Thymus (tissue), 11 donors: ENCODE measurements around the gene COX20. TPM values are rescaled to one million over a fixed set of nuclear protein-coding genes. Genes with fewer than 3 reads are reported as not detected.

ENCODE experiments used
- DNase-seq, 9 donors: peaks; one replicate each; pipeline ENCODE4 v3.0.0-alpha.2; 2013; ENCODE audit warnings: low spot score in 9 of 9, low read depth in 6 of 9, missing footprints in 1 of 9
- H3K27ac ChIP-seq, 2 donors: one replicate each; pipeline ENCODE4 v1.5.1; 2013; ENCODE audit warnings: control low read depth in 1 of 2, low read depth in 1 of 2, low read length in 1 of 2, mild to moderate bottlenecking in 1 of 2, moderate library complexity in 1 of 2
- H3K27me3 ChIP-seq, 2 donors: one replicate each; pipeline ENCODE4 v1.5.1; 2013; ENCODE audit warnings: low read length in 1 of 2; ENCODE audit not compliant: control insufficient read depth in 2 of 2, insufficient read depth in 1 of 2
- H3K36me3 ChIP-seq, 2 donors: one replicate each; pipeline ENCODE4 v1.5.1; 2013; ENCODE audit warnings: low read length in 1 of 2, mild to moderate bottlenecking in 1 of 2, moderate library complexity in 1 of 2; ENCODE audit not compliant: control insufficient read depth in 2 of 2, insufficient read depth in 2 of 2
- H3K4me1 ChIP-seq, 2 donors: one replicate each; pipeline ENCODE4 v1.5.1; 2013; ENCODE audit warnings: low read length in 2 of 2; ENCODE audit not compliant: control insufficient read depth in 2 of 2, insufficient read depth in 2 of 2
- H3K4me3 ChIP-seq, 2 donors: one replicate each; pipeline ENCODE4 v1.5.1; 2013; ENCODE audit warnings: low read length in 2 of 2, control low read depth in 1 of 2, mild to moderate bottlenecking in 1 of 2
- H3K9me3 ChIP-seq, 2 donors: one replicate each; pipeline ENCODE4 v1.5.1; 2013; ENCODE audit warnings: low read length in 1 of 2, mild to moderate bottlenecking in 1 of 2; ENCODE audit not compliant: control insufficient read depth in 2 of 2, insufficient read depth in 1 of 2
- WGBS: extraction: QIAGEN DNeasy Blood & Tissue Kit; methylation state at CpG from one replicate; pipeline ENCODE4 v1.1.7; 2013; 5-methylcytosine and 5-hydroxymethylcytosine counted together
- polyA plus RNA-seq: library from polyadenylated mRNA; stranded (reverse); fragments of 200-250 nt; gene quantifications from one replicate; pipeline ENCODE4 v1.2.3, GENCODE V29; 2013
- total RNA-seq: library from RNA; stranded (reverse); fragments of 120-200 nt; gene quantifications from one replicate; pipeline ENCODE4 v1.2.4, GENCODE V29; 2013
- donor health status: healthy.

COX20 gene
- total and polyA plus RNA-seq, 2 donors, result 26.9 to 60.8 TPM

DNA sequence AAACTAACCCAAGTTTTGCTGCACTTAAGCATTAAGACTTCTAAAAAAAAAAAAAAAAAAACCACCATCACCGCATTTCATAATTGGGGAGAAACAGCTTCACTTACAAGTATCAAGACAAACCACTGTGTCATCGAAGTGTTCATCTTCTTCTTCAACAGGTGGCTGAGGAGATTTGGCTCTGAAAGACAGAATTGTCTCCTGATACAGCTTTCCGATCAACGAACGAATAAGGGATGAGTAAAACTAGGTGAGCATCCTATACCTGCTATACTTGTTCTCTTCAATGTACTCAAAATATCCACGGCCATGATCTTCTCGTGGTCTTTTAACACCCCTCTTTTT lies 26.9 kb downstream of the COX20 start:
- peaks cover 14 to 28% of the 10 kb centered on the region in 2 donors for H3K4me1 ChIP-seq
- DNase-seq, result peak in 2 of 9 donors; percentile 9 to 54

DNA sequence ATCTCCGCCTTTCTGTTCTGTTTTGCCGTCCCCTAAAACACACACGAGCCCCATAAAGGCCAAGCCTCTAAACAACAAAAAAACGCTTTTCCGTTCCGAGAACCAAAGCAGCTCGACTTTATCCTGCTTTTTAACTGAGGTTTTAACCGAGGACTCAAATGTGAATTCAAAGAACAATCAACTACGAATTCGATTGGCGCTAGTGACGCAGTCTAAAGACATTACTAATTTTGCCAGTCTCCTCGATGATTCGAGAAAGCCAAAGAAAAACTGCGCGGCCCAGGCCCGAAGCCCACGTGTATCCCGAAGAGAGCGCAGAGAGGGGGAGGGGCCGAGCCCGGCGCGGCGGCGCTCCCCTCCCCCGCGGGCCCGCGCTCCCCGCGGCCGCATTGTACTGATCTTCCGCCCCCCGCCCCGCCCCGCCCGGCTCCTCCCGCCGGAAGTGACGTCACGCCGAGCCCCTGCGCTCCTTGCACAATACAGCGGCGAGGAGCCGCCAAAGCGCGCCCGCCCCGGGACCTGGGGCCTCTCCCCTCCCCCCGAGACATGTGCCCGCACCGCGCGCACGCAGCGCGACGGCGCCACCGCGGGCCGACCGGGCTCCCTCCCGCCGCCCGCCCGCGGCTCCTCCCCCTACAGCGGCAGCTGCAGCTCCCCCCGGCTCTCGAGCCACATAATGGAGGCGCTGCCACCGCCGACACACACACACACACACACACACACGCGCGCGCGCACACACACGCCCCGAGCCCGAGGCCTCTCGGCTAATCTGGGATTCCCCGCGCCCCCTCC lies 27.4 kb downstream of the COX20 start:
- H3K27ac ChIP-seq, result peak overlapping the region; percentile 97 to 98
- peak overlapping the region; percentile 95 to 96 for H3K4me3 ChIP-seq
- H3K36me3 ChIP-seq, result peaks cover 17 to 39% of the 10 kb centered on the region in 2 donors
- peaks cover 12 to 27% of the 10 kb centered on the region in 2 donors for H3K4me1 ChIP-seq
- H3K27me3 ChIP-seq, result no peaks in the 10 kb centered on the region
- WGBS, result under 1% methylated on average over 87 of the region's 87 CpGs
- H3K9me3 ChIP-seq, result no peaks in the 10 kb centered on the region
- peak; percentile 69 to 96 (median 93) for DNase-seq

More for the DNA sequence above, 26.9 kb downstream of the COX20 start:
- Histone ChIP-seq H3K27me3 (no peaks in the 10 kb centered on the region), H3K9me3 (no peaks in the 10 kb centered on the region), H3K4me3 (peak overlapping the region; percentile 74 to 96), H3K36me3 (peaks cover 22 to 45% of the 10 kb centered on the region in 2 donors), H3K27ac (peak overlapping the region; percentile 91 to 98)
- WGBS, result under 1% methylated on average over 7 of the region's 7 CpGs

DNA sequence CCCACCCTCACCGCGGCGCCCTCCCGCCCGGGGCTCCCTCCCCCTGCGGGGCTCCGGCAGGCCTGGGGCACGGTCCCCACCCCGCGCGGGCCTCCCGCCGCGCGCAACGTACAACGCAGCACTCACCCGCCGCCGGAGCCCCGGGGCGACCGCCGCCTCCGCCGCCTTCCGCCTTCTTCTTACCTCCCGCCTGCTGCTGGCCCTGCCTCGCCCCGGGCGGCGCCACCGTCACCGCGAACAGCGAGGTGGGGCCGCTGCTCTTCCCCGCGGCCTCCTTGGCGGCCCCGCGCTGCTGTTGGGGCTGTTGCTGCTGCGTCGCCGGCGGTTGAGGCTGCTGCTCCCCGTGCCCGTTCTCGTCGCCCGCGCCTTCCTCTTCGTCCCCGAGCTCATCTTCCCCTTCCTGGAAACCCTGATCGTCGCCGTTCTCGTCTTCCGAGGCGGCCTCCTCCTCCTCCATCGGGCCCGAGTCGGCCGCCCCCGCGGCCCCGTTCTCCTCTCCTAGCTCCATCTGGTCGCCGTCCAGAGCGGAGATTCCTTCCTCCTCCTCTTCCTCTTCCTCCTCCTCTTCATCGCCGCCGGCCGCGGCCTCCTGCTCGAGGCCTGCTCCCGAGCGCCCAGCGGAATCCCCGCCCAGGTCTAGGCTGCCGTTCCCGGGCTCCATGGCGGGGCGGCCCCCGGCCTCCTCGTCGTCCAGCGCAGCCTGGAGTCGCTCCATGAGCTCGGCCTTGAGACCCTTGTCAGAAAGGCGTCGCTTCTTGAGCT lies 28.2 kb downstream of the COX20 start:
- peak overlapping the region; percentile 97 to 98 for H3K27ac ChIP-seq
- peaks cover 13 to 31% of the 10 kb centered on the region in 2 donors for H3K36me3 ChIP-seq
- H3K4me1 ChIP-seq, result peaks cover 12 to 25% of the 10 kb centered on the region in 2 donors
- peak in 3 of 9 donors; percentile 36 to 52 (median 46) for DNase-seq
- H3K9me3 ChIP-seq, result no peaks in the 10 kb centered on the region
- peak overlapping the region; percentile 95 to 96 for H3K4me3 ChIP-seq
- H3K27me3 ChIP-seq, result no peaks in the 10 kb centered on the region
- WGBS, result under 1% methylated on average over 92 of the region's 92 CpGs

DNA sequence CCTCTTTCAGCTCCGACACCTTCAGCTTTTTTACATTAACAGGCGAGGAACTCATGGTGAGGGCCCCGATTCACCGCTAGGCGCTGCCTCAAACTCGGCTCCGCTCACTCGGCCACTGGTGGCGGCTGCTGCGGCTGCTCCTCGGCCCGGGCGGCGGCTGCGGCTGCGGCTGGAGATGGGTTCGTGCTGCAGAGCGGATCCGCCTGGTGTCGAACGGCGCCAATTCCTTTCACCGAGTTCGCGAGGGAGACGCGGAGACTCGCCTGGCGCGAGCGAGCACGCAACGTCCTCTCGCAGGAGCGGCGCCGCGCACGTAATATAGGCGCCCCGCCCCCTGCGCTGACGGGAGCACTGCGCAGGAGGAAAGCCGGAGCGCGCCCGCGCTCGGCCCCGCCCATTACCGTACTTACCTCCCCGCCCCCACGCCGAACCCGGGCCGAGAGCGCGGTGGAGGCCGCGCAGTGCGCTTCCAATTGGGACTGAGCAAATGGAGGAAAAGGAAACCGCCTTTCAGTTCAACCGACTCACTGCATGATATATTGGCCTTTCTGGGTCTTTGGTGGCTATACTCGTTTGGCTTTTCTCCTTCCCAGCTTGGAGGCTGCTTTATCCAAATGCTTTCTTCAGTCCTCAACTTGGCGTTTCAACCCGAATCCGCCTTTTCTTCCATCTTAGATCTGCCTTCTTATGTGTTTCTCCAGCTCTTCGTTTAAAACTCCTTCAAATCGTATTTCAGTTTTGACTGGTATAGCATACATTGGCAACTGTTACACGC lies 29.0 kb downstream of the COX20 start, which contains the start of gene HNRNPU:
HNRNPU (minus strand) TSS at position 291 of the 775 bp plus-strand sequence; CDS start at position 55, 236 bp downstream.
- H3K27ac ChIP-seq, result peak within 1 kb of the TSS; percentile 98 to 100
- peak; percentile 89 to 99 (median 97) for DNase-seq
- WGBS, result under 1% methylated on average over 71 of the region's 71 CpGs

DNA sequence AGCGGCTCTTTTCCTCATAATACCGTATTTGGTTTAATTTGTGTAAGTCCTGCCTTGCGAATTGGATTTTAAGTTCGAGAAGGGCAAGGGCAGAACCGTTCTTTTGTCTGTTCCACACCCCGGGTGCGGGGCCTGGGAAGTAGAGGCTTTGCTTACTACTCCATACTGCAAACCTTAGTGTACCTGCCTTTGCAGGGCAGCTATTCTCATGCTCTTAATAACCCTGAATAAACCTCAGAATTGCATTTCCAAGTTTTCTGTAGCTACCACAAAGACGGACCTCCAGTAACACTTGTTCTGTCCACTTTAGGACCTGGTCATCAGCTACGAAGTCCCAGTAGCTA lies 29.5 kb downstream of the COX20 start:
- Histone ChIP-seq H3K9me3 (no peaks in the 10 kb centered on the region), H3K4me3 (peak overlapping the region; percentile 95 to 96), H3K36me3 (peaks cover 3 to 18% of the 10 kb centered on the region in 2 donors), H3K4me1 (peaks cover 12 to 22% of the 10 kb centered on the region in 2 donors), H3K27me3 (no peaks in the 10 kb centered on the region), H3K27ac (peak overlapping the region; percentile 98 to 100)
- WGBS, result 32% methylated on average over 9 of the region's 9 CpGs
- no peak for DNase-seq

More for the DNA sequence above, 29.0 kb downstream of the COX20 start, which contains the start of gene HNRNPU:
- H3K27me3 ChIP-seq, result no peaks in the 10 kb centered on the region
- H3K36me3 ChIP-seq, result peaks cover 8 to 23% of the 10 kb centered on the region in 2 donors
- peaks cover 12 to 25% of the 10 kb centered on the region in 2 donors for H3K4me1 ChIP-seq
- peak within 1 kb of the TSS; percentile 95 to 96 for H3K4me3 ChIP-seq
- H3K9me3 ChIP-seq, result no peaks in the 10 kb centered on the region

DNA sequence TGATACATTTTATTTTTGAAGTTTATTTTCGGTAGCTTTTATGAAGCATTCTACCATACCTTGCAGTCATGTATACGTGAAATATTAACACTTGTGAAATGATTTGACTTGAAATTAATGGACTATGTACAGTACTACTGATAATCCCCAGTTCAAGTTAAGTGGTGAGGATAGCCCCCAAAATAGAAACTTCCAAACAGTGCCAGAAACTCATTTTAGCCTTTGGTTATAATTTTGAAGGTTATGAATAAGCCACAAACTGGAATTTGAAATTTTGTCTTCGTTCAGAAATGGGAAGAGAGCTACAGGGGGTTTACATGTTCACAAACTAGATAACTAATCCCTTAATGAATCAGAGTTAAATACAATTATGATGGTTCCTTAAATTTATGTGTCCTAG lies 30.4 kb downstream of the COX20 start:
- 77% methylated on average over 3 of the region's 3 CpGs for WGBS
- H3K4me3 ChIP-seq, result no peak overlapping the region
- H3K27ac ChIP-seq, result peak overlapping the region in 1 of 2 donors; percentile 100
- peaks cover 10 to 13% of the 10 kb centered on the region in 2 donors for H3K4me1 ChIP-seq
- no peaks in the 10 kb centered on the region for H3K27me3 ChIP-seq
- peak in 1 of 9 donors; percentile 10 for DNase-seq
- peaks cover 0 to 10% of the 10 kb centered on the region in 2 donors for H3K36me3 ChIP-seq
- H3K9me3 ChIP-seq, result no peaks in the 10 kb centered on the region

DNA sequence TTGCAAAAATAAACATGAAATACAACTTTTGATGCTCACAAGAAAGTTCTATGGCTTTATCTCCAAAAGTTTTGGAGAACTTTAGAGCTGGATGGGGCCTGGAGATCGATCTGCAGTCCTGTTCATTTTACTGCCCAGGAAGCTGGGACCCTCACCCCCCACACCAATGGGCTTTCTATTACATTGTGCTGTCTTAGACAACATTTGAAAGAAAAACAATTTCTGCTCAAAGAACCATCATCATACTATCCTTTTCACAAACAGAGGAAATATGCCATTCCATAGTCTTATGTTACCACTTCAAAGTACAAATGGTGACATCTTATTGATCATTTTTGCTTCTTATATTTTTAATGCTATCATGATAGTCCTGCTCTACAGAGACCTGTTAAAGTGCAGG lies 30.9 kb downstream of the COX20 start:
- no peak overlapping the region for H3K4me3 ChIP-seq
- peaks cover 0 to 5% of the 10 kb centered on the region in 2 donors for H3K36me3 ChIP-seq
- WGBS, result 98% methylated on average over 1 of the region's 1 CpG
- DNase-seq, result no peak
- no peak overlapping the region for H3K27ac ChIP-seq
- no peaks in the 10 kb centered on the region for H3K27me3 ChIP-seq
- no peaks in the 10 kb centered on the region for H3K9me3 ChIP-seq
- H3K4me1 ChIP-seq, result peaks cover 8 to 10% of the 10 kb centered on the region in 2 donors

DNA sequence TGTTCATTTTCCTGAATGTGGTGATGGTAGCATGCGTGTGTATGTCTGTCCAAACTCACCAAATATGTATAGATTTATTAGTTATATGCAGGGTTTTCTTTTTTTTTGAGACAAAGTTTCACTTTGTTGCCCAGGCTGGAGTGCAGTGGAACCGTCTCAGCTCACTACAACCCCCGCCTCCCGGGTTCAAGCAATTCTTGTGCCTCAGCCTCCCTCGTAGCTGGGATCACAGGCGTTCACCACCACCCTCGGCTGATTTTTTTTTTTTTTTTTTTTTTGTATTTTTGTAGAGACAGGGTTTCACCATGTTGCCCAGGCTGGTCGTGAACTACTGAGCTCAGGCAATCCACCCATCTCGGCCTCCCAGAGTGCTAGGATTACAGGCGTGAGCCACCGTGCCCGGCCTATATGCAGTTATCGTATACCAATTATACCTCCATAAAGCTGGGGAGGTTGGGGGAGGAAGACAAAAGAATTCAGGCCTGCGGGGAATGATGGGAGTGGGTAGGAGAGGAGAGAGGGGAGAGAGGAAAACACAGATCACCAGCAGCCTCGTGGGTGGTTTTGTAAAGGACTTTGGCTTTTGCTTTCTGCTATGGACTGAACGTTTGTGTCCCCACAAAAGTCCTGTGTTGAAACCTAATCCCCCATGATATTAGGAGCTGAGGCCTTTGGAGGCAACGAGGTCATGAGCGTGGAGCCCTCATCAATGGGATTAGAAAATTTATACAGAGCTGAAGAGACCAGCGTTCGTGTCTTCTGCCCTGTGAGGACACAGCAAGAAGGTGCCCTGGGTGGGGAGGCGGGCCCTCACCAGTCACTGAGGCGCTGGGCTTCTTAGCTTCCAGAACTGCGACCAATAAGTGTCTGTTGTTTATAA lies 33.3 kb downstream of the COX20 start:
- DNase-seq, result no peak
- Histone ChIP-seq H3K9me3 (no peaks in the 10 kb centered on the region), H3K27ac (no peak overlapping the region), H3K4me1 (peaks cover 3 to 7% of the 10 kb centered on the region in 2 donors), H3K36me3 (no peaks in the 10 kb centered on the region), H3K27me3 (no peaks in the 10 kb centered on the region), H3K4me3 (no peak overlapping the region)
- WGBS, result 98% methylated on average over 23 of the region's 23 CpGs
